Sigmoid colon (tissue), 7 donors: ENCODE measurements around the gene LILRA1. TPM values are rescaled to one million over a fixed set of nuclear protein-coding genes. Genes with fewer than 3 reads are reported as not detected.
A peak's percentile ranks its signal among the peaks of the same experiment; 100 is the strongest.
"Not testable (repeated sequence)": the region's sequence is repeated elsewhere in the genome, so short reads cannot be mapped to it uniquely, and the experiment has no call there.

Experiments
- DNase-seq: peaks from one replicate; pipeline ENCODE4 v3.0.0-alpha.2; 2019
- H3K27ac ChIP-seq, 4 donors: fragments of 200-600 bp; sonication (generic); one replicate each; pipeline ENCODE4 v1.5.1; 2016 to 2019; ENCODE audit warnings: mild to moderate bottlenecking in 1 of 4
- H3K27me3 ChIP-seq, 3 donors: fragments of 200-600 bp; sonication (generic); one replicate each; pipeline ENCODE4 v1.5.1; 2019; ENCODE audit warnings: mild to moderate bottlenecking in 1 of 3
- H3K36me3 ChIP-seq, 4 donors: fragments of 200-600 bp; sonication (generic); one replicate each; pipeline ENCODE4 v1.5.1; 2016 to 2019
- H3K4me1 ChIP-seq, 4 donors: fragments of 200-600 bp; sonication (generic); one replicate each; pipeline ENCODE4 v1.5.1; 2017 to 2019
- H3K4me3 ChIP-seq, 4 donors: fragments of 200-600 bp; sonication (generic); one replicate each; pipeline ENCODE4 v1.5.1; 2017 to 2019; ENCODE audit warnings: mild to moderate bottlenecking in 2 of 4, moderate library complexity in 1 of 4
- H3K9me3 ChIP-seq, 4 donors: fragments of 200-600 bp in 3 of 4; sonication (generic) in 3 of 4; one replicate each; pipeline versions ENCODE4 v1.5.1 to v1.6.1; 2013 to 2019
- CTCF ChIP-seq, 4 experiments: fragments of 450-650 bp in 3 of 4; fragments of 200-600 bp in 1 of 4; IDR thresholded peaks; one replicate each; pipeline ENCODE4 v1.5.1; 2016 to 2019; ENCODE audit warnings: antibody characterized with exemption in 4 of 4, mild to moderate bottlenecking in 3 of 4, moderate library complexity in 2 of 4
- EP300 ChIP-seq, 4 donors: sonication (generic); formaldehyde crosslinking; IDR thresholded peaks; one replicate each; pipeline ENCODE4 v1.6.1; 2017; ENCODE audit warnings: antibody characterized with exemption in 4 of 4
- POLR2A ChIP-seq, 2 donors: fragments of 450-650 bp; IDR thresholded peaks; one replicate each; pipeline ENCODE4 v1.6.1; 2016; ENCODE audit warnings: antibody characterized with exemption in 2 of 2, mild to moderate bottlenecking in 2 of 2, moderate library complexity in 2 of 2
- POLR2AphosphoS5 ChIP-seq, 4 donors: sonication (generic); formaldehyde crosslinking; IDR thresholded peaks; one replicate each; pipeline ENCODE4 v1.6.1; 2017; ENCODE audit warnings: antibody characterized with exemption in 4 of 4
- WGBS, 2 donors: extraction: QIAGEN DNeasy Blood & Tissue Kit; methylation state at CpG; one replicate each; pipeline ENCODE4 v1.1.7; 2013; 5-methylcytosine and 5-hydroxymethylcytosine counted together
- intact Hi-C: fragments of 100-400 bp; cut with DNase I; formaldehyde crosslinking; loops from one replicate; pipeline ENCODE4 v1.15.1; 2023
- polyA plus RNA-seq, 3 donors: library from polyadenylated mRNA; stranded (reverse); fragments of 200-250 nt; gene quantifications; one replicate each; pipeline ENCODE4 v1.2.3, GENCODE V29; 2013
- total RNA-seq, 4 donors: library from RNA; depleted of rRNA; stranded (reverse); fragments of >200 nt; gene quantifications; one replicate each; pipeline ENCODE4 v1.1.0, GENCODE V29; 2016
- donor health status: healthy with polysubstance abuse.
- donor health status: Bipolar disorder and iron deficiency.
- donor health status: healthy.

The LILRA1 gene
- total and polyA plus RNA-seq, 7 donors = 0.54 to 2.3 (median 0.71) TPM; not detected in 2

GRCh38 chr19:54626757-54627156, 33.3 kb downstream of the LILRA1 start:
- H3K4me3 ChIP-seq = no peak overlapping the region
- no peak for DNase-seq
- intact Hi-C loops = no loop called here
- TF ChIP-seq POLR2AphosphoS5 (IDR thresholded peaks at IDR 0.05) = no peak
- no peak for TF ChIP-seq POLR2A (IDR thresholded peaks at IDR 0.05)
- TF ChIP-seq CTCF (IDR thresholded peaks at IDR 0.05) = no peak
- TF ChIP-seq EP300 (IDR thresholded peaks at IDR 0.05) = no peak
- H3K27ac ChIP-seq = no peak overlapping the region
- peaks cover 0 to 4% (median 0%) of the 10 kb centered on the region in 4 donors for H3K9me3 ChIP-seq
- WGBS, 2 donors = 77 to 84% methylated on average over 8 of the region's 8 CpGs
- H3K27me3 ChIP-seq = no peaks in the 10 kb centered on the region
- H3K4me1 ChIP-seq = no peaks in the 10 kb centered on the region
- no peaks in the 10 kb centered on the region for H3K36me3 ChIP-seq

- H3K9me3 ChIP-seq, H3K27me3 ChIP-seq, H3K4me3 ChIP-seq, H3K36me3 ChIP-seq, H3K4me1 ChIP-seq, DNase-seq, H3K27ac ChIP-seq, intact Hi-C loops: not testable (repeated sequence)
- 39 to 66% methylated on average over 4 of the region's 4 CpGs for WGBS, 2 donors
These were observed 34.5 kb downstream of the LILRA1 start for GRCh38 chr19:54627912-54628311.

- DNase-seq, intact Hi-C loops, H3K27me3 ChIP-seq, H3K27ac ChIP-seq, H3K4me1 ChIP-seq, H3K9me3 ChIP-seq, H3K36me3 ChIP-seq: not testable (repeated sequence)
- WGBS, 2 donors = 52 to 73% methylated on average over 9 of the region's 9 CpGs
- H3K4me3 ChIP-seq = peak within 1 kb of the TSS in 1 of 4 donors; percentile 17
These were observed 36.8 kb downstream of the LILRA1 start, which contains the start of gene LILRB1 for GRCh38 chr19:54630262-54630661. LILRB1 (plus strand) TSS chr19:54630484; CDS start chr19:54631074, 590 bp downstream.

GRCh38 chr19:54630782-54631181, 37.4 kb downstream of the LILRA1 start:
- Histone ChIP-seq H3K27ac (no peak overlapping the region), H3K9me3 (peaks cover 0 to 4% (median 0%) of the 10 kb centered on the region in 4 donors), H3K36me3 (no peaks in the 10 kb centered on the region), H3K4me1 (no peaks in the 10 kb centered on the region), H3K4me3 (peak overlapping the region in 1 of 4 donors; percentile 17), H3K27me3 (peaks cover 0 to 6% (median 6%) of the 10 kb centered on the region in 3 donors)
- intact Hi-C loops = no loop called here
- no peak for DNase-seq
- TF ChIP-seq EP300 (IDR thresholded peaks at IDR 0.05) (no peak), CTCF (IDR thresholded peaks at IDR 0.05) (no peak), POLR2A (IDR thresholded peaks at IDR 0.05) (no peak), POLR2AphosphoS5 (IDR thresholded peaks at IDR 0.05) (no peak)
- 55 to 57% methylated on average over 6 of the region's 6 CpGs for WGBS, 2 donors

GRCh38 chr19:54631489-54632337, 38.3 kb downstream of the LILRA1 start:
- H3K36me3 ChIP-seq, H3K27ac ChIP-seq, DNase-seq, H3K4me3 ChIP-seq, intact Hi-C loops, H3K27me3 ChIP-seq, H3K9me3 ChIP-seq, H3K4me1 ChIP-seq: not testable (repeated sequence)
- 77 to 82% methylated on average over 23 of the region's 23 CpGs for WGBS, 2 donors

- H3K27ac ChIP-seq, H3K9me3 ChIP-seq, H3K27me3 ChIP-seq, H3K36me3 ChIP-seq, H3K4me3 ChIP-seq, intact Hi-C loops, H3K4me1 ChIP-seq, DNase-seq: not testable (repeated sequence)
- WGBS, 2 donors = 76 to 83% methylated on average over 16 of the region's 16 CpGs
These were observed 39.1 kb downstream of the LILRA1 start for GRCh38 chr19:54632517-54632916.

- TF ChIP-seq CTCF (IDR thresholded peaks at IDR 0.05) = no peak
- no peak for TF ChIP-seq EP300 (IDR thresholded peaks at IDR 0.05)
- TF ChIP-seq POLR2AphosphoS5 (IDR thresholded peaks at IDR 0.05) = no peak
- no peak for TF ChIP-seq POLR2A (IDR thresholded peaks at IDR 0.05)
- WGBS, 2 donors = 61 to 67% methylated on average over 7 of the region's 7 CpGs
- no peak for DNase-seq
- intact Hi-C loops = no loop called here
- Histone ChIP-seq H3K4me1 (no peaks in the 10 kb centered on the region), H3K36me3 (no peaks in the 10 kb centered on the region), H3K4me3 (no peak overlapping the region), H3K27me3 (peaks cover 0 to 6% (median 6%) of the 10 kb centered on the region in 3 donors), H3K27ac (no peak overlapping the region), H3K9me3 (no peaks in the 10 kb centered on the region)
These were observed 40.0 kb downstream of the LILRA1 start for GRCh38 chr19:54633401-54633800.

GRCh38 chr19:54636081-54636480, 42.6 kb downstream of the LILRA1 start:
- DNase-seq, intact Hi-C loops, H3K9me3 ChIP-seq, H3K36me3 ChIP-seq, H3K4me3 ChIP-seq, H3K27ac ChIP-seq, H3K27me3 ChIP-seq, H3K4me1 ChIP-seq: not testable (repeated sequence)
- WGBS, 2 donors = 35 to 37% methylated on average over 12 of the region's 12 CpGs
